Suprapubic skin (tissue), 4 donors: ENCODE measurements around the gene SLC13A1. TPM values are rescaled to one million over a fixed set of nuclear protein-coding genes. Genes with fewer than 3 reads are reported as not detected.

Experiments
- DNase-seq, 2 donors: peaks; one replicate each; pipeline ENCODE4 v3.0.0-alpha.2; 2019; ENCODE audit warnings: low spot score in 2 of 2
- H3K27ac ChIP-seq: fragments of 200-600 bp; sonication (generic); one replicate; pipeline ENCODE4 v1.5.1; 2019
- H3K27me3 ChIP-seq: fragments of 200-600 bp; sonication (generic); one replicate; pipeline ENCODE4 v1.5.1; 2019
- H3K36me3 ChIP-seq: fragments of 200-600 bp; sonication (generic); one replicate; pipeline ENCODE4 v1.5.1; 2019
- H3K4me1 ChIP-seq: fragments of 200-600 bp; sonication (generic); one replicate; pipeline ENCODE4 v1.5.1; 2019
- H3K4me3 ChIP-seq: fragments of 200-600 bp; sonication (generic); one replicate; pipeline ENCODE4 v1.5.1; 2019; ENCODE audit warnings: mild to moderate bottlenecking
- H3K9me3 ChIP-seq: fragments of 200-600 bp; sonication (generic); one replicate; pipeline ENCODE4 v1.5.1; 2019
- CTCF ChIP-seq, 2 donors: fragments of 200-600 bp in 1 of 2; fragments of 450-650 bp in 1 of 2; sonication (generic) in 1 of 2; IDR thresholded peaks; one replicate each; pipeline ENCODE4 v1.5.1; 2016 to 2019; ENCODE audit warnings: antibody characterized with exemption in 2 of 2, mild to moderate bottlenecking in 1 of 2, moderate library complexity in 1 of 2
- EP300 ChIP-seq: sonication (generic); formaldehyde crosslinking; IDR thresholded peaks from one replicate; pipeline ENCODE4 v1.6.1; 2017; ENCODE audit warnings: antibody characterized with exemption
- POLR2A ChIP-seq, 2 donors: fragments of 450-650 bp; IDR thresholded peaks; one replicate each; pipeline ENCODE4 v1.6.1; 2017; ENCODE audit warnings: antibody characterized with exemption in 2 of 2, mild to moderate bottlenecking in 2 of 2, moderate library complexity in 2 of 2
- POLR2AphosphoS5 ChIP-seq, 3 donors: sonication (generic); formaldehyde crosslinking; IDR thresholded peaks; one replicate each; pipeline ENCODE4 v1.6.1; 2017; ENCODE audit warnings: antibody characterized with exemption in 3 of 3
- WGBS: methylation state at CpG from one replicate; pipeline ENCODE4 v1.1.5; 2018; 5-methylcytosine and 5-hydroxymethylcytosine counted together
- total RNA-seq, 4 donors: library from RNA; depleted of rRNA; stranded (reverse); fragments of >200 nt; gene quantifications; one replicate each; pipeline ENCODE4 v1.1.0, GENCODE V29; 2016

The SLC13A1 gene
- total RNA-seq, 4 donors from 2014 or later, result not detected

GRCh38 chr7:123220396-123220795 is 20.6 kb upstream of the SLC13A1 start:
- TF ChIP-seq CTCF (IDR thresholded peaks at IDR 0.05) (no peak), EP300 (no peak), POLR2A (IDR thresholded peaks at IDR 0.05) (no peak), POLR2AphosphoS5 (IDR thresholded peaks at IDR 0.05) (no peak)
- no peaks in the 10 kb centered on the region for H3K4me1 ChIP-seq
- 36% methylated on average over 1 of the region's 1 CpG for WGBS

GRCh38 chr7:123218866-123219265 is 19.1 kb upstream of the SLC13A1 start:
- H3K4me3 ChIP-seq, result no peak overlapping the region
- no peak for DNase-seq
- no peaks in the 10 kb centered on the region for H3K27me3 ChIP-seq
- WGBS, result 47% methylated on average over 2 of the region's 2 CpGs
- H3K9me3 ChIP-seq, result no peaks in the 10 kb centered on the region
- no peaks in the 10 kb centered on the region for H3K36me3 ChIP-seq
- no peak overlapping the region for H3K27ac ChIP-seq
- no peak for TF ChIP-seq CTCF (IDR thresholded peaks at IDR 0.05)
- no peak for TF ChIP-seq POLR2A (IDR thresholded peaks at IDR 0.05)
- no peak for TF ChIP-seq POLR2AphosphoS5 (IDR thresholded peaks at IDR 0.05)
- TF ChIP-seq EP300, result no peak
- no peaks in the 10 kb centered on the region for H3K4me1 ChIP-seq

More at GRCh38 chr7:123220396-123220795, 20.6 kb upstream of the SLC13A1 start:
- Histone ChIP-seq H3K27me3 (no peaks in the 10 kb centered on the region), H3K27ac (no peak overlapping the region), H3K4me3 (no peak overlapping the region), H3K9me3 (no peaks in the 10 kb centered on the region), H3K36me3 (no peaks in the 10 kb centered on the region)
- no peak for DNase-seq

DNA sequence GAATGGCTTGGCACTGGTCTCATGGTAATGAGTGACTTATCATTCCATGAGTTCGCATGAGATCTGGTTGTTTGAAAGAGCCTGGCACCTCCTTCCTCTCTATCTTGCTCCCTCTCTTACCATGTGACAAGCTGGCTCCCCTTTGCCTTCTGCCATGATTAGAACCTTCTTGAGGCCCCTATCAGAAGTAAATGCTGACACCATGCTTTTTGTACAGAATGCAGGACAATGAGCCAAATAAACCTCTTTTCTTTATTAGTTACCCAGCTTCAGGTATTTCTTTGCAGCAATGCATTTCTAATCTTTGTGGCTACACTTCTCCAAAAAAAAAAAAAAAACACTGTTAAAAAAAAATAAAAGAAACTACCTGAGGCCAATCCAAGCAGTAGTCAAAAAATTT is 17.1 kb upstream of the SLC13A1 start:
- TF ChIP-seq POLR2AphosphoS5 (IDR thresholded peaks at IDR 0.05), result no peak
- no peak for TF ChIP-seq POLR2A (IDR thresholded peaks at IDR 0.05)
- TF ChIP-seq EP300, result no peak
- TF ChIP-seq CTCF (IDR thresholded peaks at IDR 0.05), result no peak
- no peaks in the 10 kb centered on the region for H3K36me3 ChIP-seq
- no peak overlapping the region for H3K27ac ChIP-seq
- H3K27me3 ChIP-seq, result no peaks in the 10 kb centered on the region
- H3K9me3 ChIP-seq, result no peaks in the 10 kb centered on the region
- no peaks in the 10 kb centered on the region for H3K4me1 ChIP-seq
- no peak overlapping the region for H3K4me3 ChIP-seq
- 100% methylated on average over 1 of the region's 1 CpG for WGBS
- DNase-seq, result no peak

DNA sequence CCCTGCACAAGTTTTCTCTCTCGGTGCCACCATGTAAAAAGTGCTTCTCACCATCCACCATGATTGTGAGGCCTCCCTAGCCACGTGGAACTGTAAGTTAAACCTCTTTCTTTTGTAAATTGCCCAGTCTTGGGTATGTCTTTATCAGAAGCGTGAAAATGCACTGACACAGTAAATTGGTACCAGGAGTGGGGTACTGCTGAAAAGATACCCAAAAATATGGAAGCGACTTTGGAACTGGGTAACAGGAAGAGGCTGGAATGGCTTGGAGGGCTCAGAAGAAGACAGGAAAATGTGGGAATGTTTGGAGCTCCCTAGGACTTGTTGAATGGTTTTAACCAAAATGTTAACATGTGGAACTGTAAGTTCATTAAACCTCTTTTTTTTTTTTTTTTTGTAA is 15.6 kb upstream of the SLC13A1 start:
- DNase-seq, result no peak
- no peaks in the 10 kb centered on the region for H3K27me3 ChIP-seq
- TF ChIP-seq POLR2A (IDR thresholded peaks at IDR 0.05) (no peak), EP300 (no peak), POLR2AphosphoS5 (IDR thresholded peaks at IDR 0.05) (no peak), CTCF (IDR thresholded peaks at IDR 0.05) (no peak)
- no peaks in the 10 kb centered on the region for H3K4me1 ChIP-seq
- no peaks in the 10 kb centered on the region for H3K36me3 ChIP-seq
- WGBS, result 82% methylated on average over 4 of the region's 4 CpGs
- H3K27ac ChIP-seq, result no peak overlapping the region
- no peaks in the 10 kb centered on the region for H3K9me3 ChIP-seq
- no peak overlapping the region for H3K4me3 ChIP-seq

DNA sequence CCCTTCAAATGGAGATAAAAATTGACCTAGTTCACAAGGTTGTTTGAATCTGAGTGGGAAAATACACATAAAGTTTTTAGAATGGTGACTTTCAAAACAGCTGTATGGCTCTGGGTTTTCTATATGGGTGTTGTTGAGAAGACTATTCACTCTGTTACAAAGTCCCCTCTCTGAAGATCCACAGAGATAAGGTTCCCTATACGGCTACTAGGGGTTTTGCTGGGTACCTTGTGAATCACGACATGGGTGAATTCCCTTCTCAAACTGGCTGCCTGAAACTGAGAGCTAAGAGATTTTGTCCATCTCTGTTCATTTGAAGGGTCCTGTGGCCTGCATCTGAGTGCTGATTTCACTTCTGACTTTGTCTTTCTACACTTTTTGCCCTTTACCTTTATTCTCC is 11.8 kb upstream of the SLC13A1 start:
- no peaks in the 10 kb centered on the region for H3K27me3 ChIP-seq
- H3K36me3 ChIP-seq, result no peaks in the 10 kb centered on the region
- WGBS, result 93% methylated on average over 2 of the region's 2 CpGs
- H3K4me1 ChIP-seq, result no peaks in the 10 kb centered on the region
- no peak overlapping the region for H3K4me3 ChIP-seq
- no peaks in the 10 kb centered on the region for H3K9me3 ChIP-seq
- no peak for DNase-seq
- TF ChIP-seq POLR2A (IDR thresholded peaks at IDR 0.05) (no peak), EP300 (no peak), POLR2AphosphoS5 (IDR thresholded peaks at IDR 0.05) (no peak), CTCF (IDR thresholded peaks at IDR 0.05) (no peak)
- H3K27ac ChIP-seq, result no peak overlapping the region
